ENCODE results near the gene ERICH6B. TPM values are rescaled to one million over a fixed set of nuclear protein-coding genes. Genes with fewer than 3 reads are reported as not detected.

Gene ERICH6B
- total and polyA plus RNA-seq, 2 of the 8 experiments (the other 6 are each of a cell fraction or from before 2014, with no cell fraction given): not detected

GRCh38 chr13:45658586-45659235, 43.2 kb upstream of the ERICH6B start:
- Histone ChIP-seq H2AFZ (ENCODE audit: low read length) (no peak overlapping the region), H3K27me3 (replicated peaks in 1 of 4; ENCODE audit: control insufficient read depth in 3 of 4, extremely low read depth in 1 of 4, insufficient read depth in 3 of 4, low read length in 3 of 4) (no peaks in the 10 kb centered on the region), H3K4me3 (ENCODE audit: extremely low read depth in 1 of 4, insufficient read depth in 2 of 4, low read depth in 3 of 4, low read length in 4 of 4) (no peak overlapping the region), H3K9ac (replicated peaks in 1 of 4; ENCODE audit: extremely low read depth in 1 of 4, low read depth in 3 of 4, low read length in 3 of 4) (no peak overlapping the region), H3K23ac (ENCODE audit: insufficient read length) (no peak overlapping the region), H2BK15ac (ENCODE audit: low read length) (no peak overlapping the region), H3K18ac (ENCODE audit: extremely low read depth, low read length) (no peak overlapping the region), H3K79me1 (ENCODE audit: low read depth, low read length) (no peaks in the 10 kb centered on the region), H3K14ac (ENCODE audit: insufficient read length) (no peak overlapping the region), H4K5ac (ENCODE audit: insufficient read length, low read depth, low read length) (no peak overlapping the region), H2BK20ac (ENCODE audit: low read length) (no peak overlapping the region), H4K8ac (ENCODE audit: extremely low read depth, insufficient read depth, low read length) (no peak overlapping the region), H3K23me2 (ENCODE audit: low read depth, low read length) (no peaks in the 10 kb centered on the region), H3K9me3 (ENCODE audit: insufficient read depth in 2 of 2, low read depth in 1 of 2, low read length in 1 of 2) (no peaks in the 10 kb centered on the region), H3K27ac (ENCODE audit: low read depth, low read length) (no peak overlapping the region), H3K4me2 (ENCODE audit: insufficient read depth in 1 of 2, low read depth in 2 of 2, low read length in 2 of 2) (no peak overlapping the region), H2BK5ac (ENCODE audit: low read depth, low read length) (no peak overlapping the region), H2BK12ac (ENCODE audit: low read depth, low read length) (no peak overlapping the region), H2BK120ac (replicated peaks; ENCODE audit: low read depth, low read length) (no peak overlapping the region), H4K91ac (replicated peaks; ENCODE audit: insufficient read length, low read length) (no peak overlapping the region), H4K20me1 (replicated peaks in 1 of 2; ENCODE audit: control insufficient read depth in 1 of 2, insufficient read depth in 2 of 2, low read length in 2 of 2) (no peaks in the 10 kb centered on the region), H3K36me3 (ENCODE audit: control insufficient read depth in 2 of 4, insufficient read depth in 4 of 4, low read length in 3 of 4) (no peaks in the 10 kb centered on the region), H2AK5ac (ENCODE audit: low read depth, low read length) (no peak overlapping the region), H3K79me2 (ENCODE audit: control insufficient read depth in 1 of 2, insufficient read depth in 2 of 2, low read length in 2 of 2) (no peaks in the 10 kb centered on the region), H3K4me1 (replicated peaks in 1 of 4; ENCODE audit: control insufficient read depth in 3 of 4, insufficient read depth in 4 of 4, low read length in 3 of 4) (no peaks in the 10 kb centered on the region), H3K4ac (replicated peaks; ENCODE audit: insufficient read length, low read depth, low read length) (no peak overlapping the region), H3K56ac (replicated peaks; ENCODE audit: insufficient read length, low read depth, low read length) (no peak overlapping the region)
- no peak for DNase-seq (ENCODE audit: low read depth in 1 of 2, low spot score in 2 of 2)
- ChIA-PET POLR2A (ENCODE audit: partially characterized antibody) (no interaction called here), CTCF (ENCODE audit: partially characterized antibody) (interaction anchor here (0.9 kb wide), 1 partner anchor 35 kb away, joined by 3 read pairs; no protein-coding TSS in a partner anchor)
- 87% methylated on average over 5 of the region's 5 CpGs; no CpG with 5 or more reads in 1 of the 2 experiments for WGBS, 2 experiments (ENCODE audit: extremely low coverage in 1 of 2, insufficient coverage in 1 of 2, insufficient read length in 1 of 2, insufficient replicate concordance in 2 of 2, low coverage in 1 of 2, low lambda C conversion rate in 2 of 2, missing lambda C conversion rate in 1 of 2)
- FAIRE-seq: no peak
- TF ChIP-seq JUND (IDR thresholded peaks at IDR 0.05; ENCODE audit: low read length) (no peak), CBX8 (IDR thresholded peaks at IDR 0.05; ENCODE audit: borderline replicate concordance, low read depth, low read length) (no peak), PHF8 (conservative IDR thresholded peaks at IDR 0.05; ENCODE audit: low read depth, low read length) (no peak), TBP (IDR thresholded peaks at IDR 0.05; ENCODE audit: low read depth, low read length) (no peak), JUN (IDR thresholded peaks at IDR 0.05; ENCODE audit: low read depth, low read length) (no peak), USF2 (IDR thresholded peaks at IDR 0.05; ENCODE audit: low read length) (no peak), CTCF (IDR thresholded peaks at IDR 0.05; ENCODE audit: control extremely low read depth in 1 of 3, insufficient read depth in 1 of 3, low read depth in 1 of 3, low read length in 3 of 3) (no peak), SP2 (IDR thresholded peaks at IDR 0.05; ENCODE audit: low read length) (no peak), FOSL1 (IDR thresholded peaks at IDR 0.05; ENCODE audit: insufficient read depth, low read depth, low read length) (no peak), KDM1A (IDR thresholded peaks at IDR 0.05; ENCODE audit: borderline replicate concordance, low read length) (no peak)
